ENCODE data around the gene SARS1. TPM values are rescaled to one million over a fixed set of nuclear protein-coding genes. Genes with fewer than 3 reads are reported as not detected.
A peak's percentile ranks its signal among the peaks of the same experiment; 100 is the strongest.

SARS1 gene
- total and polyA plus RNA-seq, 2 of the 13 experiments (the other 11 are each of a cell fraction or from before 2014, with no cell fraction given), result 103 to 134 TPM

- 0 out of 2 replicates have a peak, but pooled peaks have one; percentile 59 for TF ChIP-seq RFXANK (CRISPR knock-in tag; IDR thresholded peaks at IDR 0.05)
- peak; percentile 58; the same call in 1 of the 2 replicates for TF ChIP-seq ZNF615 (CRISPR knock-in tag; IDR thresholded peaks at IDR 0.05; ENCODE audit: borderline replicate concordance)
- TF ChIP-seq SRF (IDR thresholded peaks at IDR 0.05; ENCODE audit: low read depth, low read length), result no peak
- no peak for TF ChIP-seq CENPBD1 (CRISPR knock-in tag; IDR thresholded peaks at IDR 0.05; ENCODE audit: borderline replicate concordance, low read depth)
- TF ChIP-seq HOMEZ (CRISPR knock-in tag; IDR thresholded peaks at IDR 0.05; ENCODE audit: low read depth), result no peak
- TF ChIP-seq ZNF782 (CRISPR knock-in tag; IDR thresholded peaks at IDR 0.05; ENCODE audit: borderline replicate concordance), result no peak
- peak; percentile 41; the same call in 1 of the 2 replicates for TF ChIP-seq GABPB1 (CRISPR knock-in tag; IDR thresholded peaks at IDR 0.05)
- TF ChIP-seq TBP (CRISPR knock-in tag; IDR thresholded peaks at IDR 0.05), result no peak
- TF ChIP-seq ZNF775 (CRISPR knock-in tag; IDR thresholded peaks at IDR 0.05; ENCODE audit: borderline replicate concordance), result no peak
- peak; percentile 59 for TF ChIP-seq RARA (CRISPR knock-in tag; IDR thresholded peaks at IDR 0.05)
Observed at GRCh38 chr1:109274533-109275476, 61.1 kb downstream of the SARS1 start (continued).

All from HepG2 (cell line).